ENCODE measurements around the gene GALR1.
"Not testable (repeated sequence)": the region's sequence is repeated elsewhere in the genome, so short reads cannot be mapped to it uniquely, and the experiment has no call there.

Gene GALR1

GRCh38 chr18:77249569-77250500 is at the start of gene GALR1:
Gene GALR1, plus strand, starts transcription at chr18:77249848. Its CDS starts 701 bp downstream, at chr18:77250549.
- no peak for DNase-seq

GRCh38 chr18:77201506-77201905 is 48.1 kb upstream of the GALR1 start:
- no peak for DNase-seq

- DNase-seq = no peak
Observed at GRCh38 chr18:77202329-77202728, 47.3 kb upstream of the GALR1 start.

GRCh38 chr18:77203071-77203470 is 46.6 kb upstream of the GALR1 start:
- DNase-seq = no peak

GRCh38 chr18:77203851-77204250 is 45.8 kb upstream of the GALR1 start:
- DNase-seq = no peak

- no peak for DNase-seq
Observed at GRCh38 chr18:77205769-77206168, 43.9 kb upstream of the GALR1 start.

GRCh38 chr18:77206676-77207374 is 42.8 kb upstream of the GALR1 start:
- DNase-seq = no peak

GRCh38 chr18:77207540-77207939 is 42.1 kb upstream of the GALR1 start:
- DNase-seq = no peak

GRCh38 chr18:77208964-77209363 is 40.7 kb upstream of the GALR1 start:
- DNase-seq = no peak

GRCh38 chr18:77209587-77209986 is 40.1 kb upstream of the GALR1 start:
- DNase-seq = no peak

GRCh38 chr18:77210249-77210648 is 39.4 kb upstream of the GALR1 start:
- no peak for DNase-seq

- no peak for DNase-seq
Observed at GRCh38 chr18:77218642-77219041, 31.0 kb upstream of the GALR1 start.

- DNase-seq = no peak
Observed at GRCh38 chr18:77220726-77221125, 28.9 kb upstream of the GALR1 start.

GRCh38 chr18:77222464-77222863 is 27.2 kb upstream of the GALR1 start:
- DNase-seq = no peak

- DNase-seq = no peak
Observed at GRCh38 chr18:77223221-77223639, 26.4 kb upstream of the GALR1 start.

- DNase-seq = no peak
Observed at GRCh38 chr18:77223653-77224052, 26.0 kb upstream of the GALR1 start.

- DNase-seq = no peak
Observed at GRCh38 chr18:77230645-77231044, 19.0 kb upstream of the GALR1 start.

GRCh38 chr18:77234504-77235365 is 14.9 kb upstream of the GALR1 start:
- DNase-seq = no peak

GRCh38 chr18:77239285-77239684 is 10.4 kb upstream of the GALR1 start:
- DNase-seq = not testable (repeated sequence)

GRCh38 chr18:77248873-77249568 is 627 bp upstream of the GALR1 start:
- DNase-seq = no peak

GRCh38 chr18:77250501-77250925 is 865 bp downstream of the GALR1 start:
- no peak for DNase-seq
